ENCODE measurements around the gene AMOTL2. TPM values are rescaled to one million over a fixed set of nuclear protein-coding genes. Genes with fewer than 3 reads are reported as not detected.

AMOTL2 gene
- total RNA-seq, 1 experiment from 2014 or later, result 76.9 TPM

DNA sequence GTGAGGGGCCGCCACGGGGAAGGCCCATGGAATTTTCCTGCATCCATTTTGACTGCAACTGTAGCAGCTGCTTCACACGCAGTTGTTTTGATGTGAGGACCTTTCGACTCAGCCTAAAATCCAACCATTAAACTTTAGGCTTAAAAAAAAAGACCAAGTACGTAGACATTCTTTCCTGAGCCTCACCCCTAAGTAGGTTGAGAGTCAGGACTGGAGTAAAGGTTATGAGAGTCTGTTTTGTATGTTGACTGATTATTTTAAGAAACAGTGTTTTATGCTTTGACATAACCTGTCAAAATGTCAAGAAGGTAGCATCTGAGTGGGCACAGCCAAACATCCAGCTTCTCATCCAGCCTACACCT, 45.7 kb upstream of the AMOTL2 start:
- H3K4me3 Mint-ChIP-seq, result no peak overlapping the region
- ChIA-PET CTCF (interaction anchor here (0.5 to 0.7 kb wide), 2 partner anchors 42 to 54 kb away, joined by 3 read pairs; no protein-coding TSS in a partner anchor), POLR2A (interaction anchor here (0.7 kb wide), 1 partner anchor 65 kb away, joined by 4 read pairs; no protein-coding TSS in a partner anchor)
- no peaks in the 10 kb centered on the region for H3K36me3 Mint-ChIP-seq
- H3K4me1 Mint-ChIP-seq, result peaks cover 23% of the 10 kb centered on the region
- ATAC-seq (no peak), DNase-seq (ENCODE audit: low spot score) (no peak)
- H3K9me3 Mint-ChIP-seq, result no peaks in the 10 kb centered on the region
- H3K27me3 Mint-ChIP-seq (ENCODE audit: low read depth), result no peaks in the 10 kb centered on the region
- TF ChIP-seq ATF1 (CRISPR knock-in tag; IDR thresholded peaks at IDR 0.05) (no peak), ZNF121 (CRISPR knock-in tag; IDR thresholded peaks at IDR 0.05) (no peak), PRRX2 (CRISPR knock-in tag; IDR thresholded peaks at IDR 0.05) (no peak), RELA (CRISPR knock-in tag; IDR thresholded peaks at IDR 0.05; ENCODE audit: borderline replicate concordance) (no peak), GTF2I (CRISPR knock-in tag; conservative IDR thresholded peaks at IDR 0.05) (no peak), RORB (CRISPR knock-in tag; IDR thresholded peaks at IDR 0.05) (no peak)
- TF ChIP-seq, protein P1, sequence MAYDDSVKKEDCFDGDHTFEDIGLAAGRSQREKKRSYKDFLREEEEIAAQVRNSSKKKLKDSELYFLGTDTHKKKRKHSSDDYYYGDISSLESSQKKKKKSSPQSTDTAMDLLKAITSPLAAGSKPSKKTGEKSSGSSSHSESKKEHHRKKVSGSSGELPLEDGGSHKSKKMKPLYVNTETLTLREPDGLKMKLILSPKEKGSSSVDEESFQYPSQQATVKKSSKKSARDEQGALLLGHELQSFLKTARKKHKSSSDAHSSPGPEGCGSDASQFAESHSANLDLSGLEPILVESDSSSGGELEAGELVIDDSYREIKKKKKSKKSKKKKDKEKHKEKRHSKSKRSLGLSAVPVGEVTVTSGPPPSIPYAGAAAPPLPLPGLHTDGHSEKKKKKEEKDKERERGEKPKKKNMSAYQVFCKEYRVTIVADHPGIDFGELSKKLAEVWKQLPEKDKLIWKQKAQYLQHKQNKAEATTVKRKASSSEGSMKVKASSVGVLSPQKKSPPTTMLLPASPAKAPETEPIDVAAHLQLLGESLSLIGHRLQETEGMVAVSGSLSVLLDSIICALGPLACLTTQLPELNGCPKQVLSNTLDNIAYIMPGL (CRISPR knock-in tag; IDR thresholded peaks at IDR 0.05), result no peak
- TF ChIP-seq, protein P2, sequence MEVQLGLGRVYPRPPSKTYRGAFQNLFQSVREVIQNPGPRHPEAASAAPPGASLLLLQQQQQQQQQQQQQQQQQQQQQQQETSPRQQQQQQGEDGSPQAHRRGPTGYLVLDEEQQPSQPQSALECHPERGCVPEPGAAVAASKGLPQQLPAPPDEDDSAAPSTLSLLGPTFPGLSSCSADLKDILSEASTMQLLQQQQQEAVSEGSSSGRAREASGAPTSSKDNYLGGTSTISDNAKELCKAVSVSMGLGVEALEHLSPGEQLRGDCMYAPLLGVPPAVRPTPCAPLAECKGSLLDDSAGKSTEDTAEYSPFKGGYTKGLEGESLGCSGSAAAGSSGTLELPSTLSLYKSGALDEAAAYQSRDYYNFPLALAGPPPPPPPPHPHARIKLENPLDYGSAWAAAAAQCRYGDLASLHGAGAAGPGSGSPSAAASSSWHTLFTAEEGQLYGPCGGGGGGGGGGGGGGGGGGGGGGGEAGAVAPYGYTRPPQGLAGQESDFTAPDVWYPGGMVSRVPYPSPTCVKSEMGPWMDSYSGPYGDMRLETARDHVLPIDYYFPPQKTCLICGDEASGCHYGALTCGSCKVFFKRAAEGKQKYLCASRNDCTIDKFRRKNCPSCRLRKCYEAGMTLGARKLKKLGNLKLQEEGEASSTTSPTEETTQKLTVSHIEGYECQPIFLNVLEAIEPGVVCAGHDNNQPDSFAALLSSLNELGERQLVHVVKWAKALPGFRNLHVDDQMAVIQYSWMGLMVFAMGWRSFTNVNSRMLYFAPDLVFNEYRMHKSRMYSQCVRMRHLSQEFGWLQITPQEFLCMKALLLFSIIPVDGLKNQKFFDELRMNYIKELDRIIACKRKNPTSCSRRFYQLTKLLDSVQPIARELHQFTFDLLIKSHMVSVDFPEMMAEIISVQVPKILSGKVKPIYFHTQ (CRISPR knock-in tag; IDR thresholded peaks at IDR 0.05), result no peak
- TF ChIP-seq, protein P3, sequence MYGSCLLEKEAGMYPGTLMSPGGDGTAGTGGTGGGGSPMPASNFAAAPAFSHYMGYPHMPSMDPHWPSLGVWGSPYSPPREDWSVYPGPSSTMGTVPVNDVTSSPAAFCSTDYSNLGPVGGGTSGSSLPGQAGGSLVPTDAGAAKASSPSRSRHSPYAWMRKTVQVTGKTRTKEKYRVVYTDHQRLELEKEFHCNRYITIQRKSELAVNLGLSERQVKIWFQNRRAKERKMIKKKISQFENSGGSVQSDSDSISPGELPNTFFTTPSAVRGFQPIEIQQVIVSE (CRISPR knock-in tag; IDR thresholded peaks at IDR 0.05; ENCODE audit: borderline replicate concordance), result no peak
- TF ChIP-seq, protein P4, sequence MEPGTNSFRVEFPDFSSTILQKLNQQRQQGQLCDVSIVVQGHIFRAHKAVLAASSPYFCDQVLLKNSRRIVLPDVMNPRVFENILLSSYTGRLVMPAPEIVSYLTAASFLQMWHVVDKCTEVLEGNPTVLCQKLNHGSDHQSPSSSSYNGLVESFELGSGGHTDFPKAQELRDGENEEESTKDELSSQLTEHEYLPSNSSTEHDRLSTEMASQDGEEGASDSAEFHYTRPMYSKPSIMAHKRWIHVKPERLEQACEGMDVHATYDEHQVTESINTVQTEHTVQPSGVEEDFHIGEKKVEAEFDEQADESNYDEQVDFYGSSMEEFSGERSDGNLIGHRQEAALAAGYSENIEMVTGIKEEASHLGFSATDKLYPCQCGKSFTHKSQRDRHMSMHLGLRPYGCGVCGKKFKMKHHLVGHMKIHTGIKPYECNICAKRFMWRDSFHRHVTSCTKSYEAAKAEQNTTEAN (CRISPR knock-in tag; IDR thresholded peaks at IDR 0.05), result no peak
- TF ChIP-seq, protein P5, sequence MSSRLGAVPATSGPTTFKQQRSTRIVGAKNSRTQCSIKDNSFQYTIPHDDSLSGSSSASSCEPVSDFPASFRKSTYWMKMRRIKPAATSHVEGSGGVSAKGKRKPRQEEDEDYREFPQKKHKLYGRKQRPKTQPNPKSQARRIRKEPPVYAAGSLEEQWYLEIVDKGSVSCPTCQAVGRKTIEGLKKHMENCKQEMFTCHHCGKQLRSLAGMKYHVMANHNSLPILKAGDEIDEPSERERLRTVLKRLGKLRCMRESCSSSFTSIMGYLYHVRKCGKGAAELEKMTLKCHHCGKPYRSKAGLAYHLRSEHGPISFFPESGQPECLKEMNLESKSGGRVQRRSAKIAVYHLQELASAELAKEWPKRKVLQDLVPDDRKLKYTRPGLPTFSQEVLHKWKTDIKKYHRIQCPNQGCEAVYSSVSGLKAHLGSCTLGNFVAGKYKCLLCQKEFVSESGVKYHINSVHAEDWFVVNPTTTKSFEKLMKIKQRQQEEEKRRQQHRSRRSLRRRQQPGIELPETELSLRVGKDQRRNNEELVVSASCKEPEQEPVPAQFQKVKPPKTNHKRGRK (CRISPR knock-in tag; IDR thresholded peaks at IDR 0.05; ENCODE audit: borderline replicate concordance), result no peak
- TF ChIP-seq, protein P6, sequence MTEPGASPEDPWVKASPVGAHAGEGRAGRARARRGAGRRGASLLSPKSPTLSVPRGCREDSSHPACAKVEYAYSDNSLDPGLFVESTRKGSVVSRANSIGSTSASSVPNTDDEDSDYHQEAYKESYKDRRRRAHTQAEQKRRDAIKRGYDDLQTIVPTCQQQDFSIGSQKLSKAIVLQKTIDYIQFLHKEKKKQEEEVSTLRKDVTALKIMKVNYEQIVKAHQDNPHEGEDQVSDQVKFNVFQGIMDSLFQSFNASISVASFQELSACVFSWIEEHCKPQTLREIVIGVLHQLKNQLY (CRISPR knock-in tag; IDR thresholded peaks at IDR 0.05), result no peak
- H3K27ac Mint-ChIP-seq, result no peak overlapping the region

DNA sequence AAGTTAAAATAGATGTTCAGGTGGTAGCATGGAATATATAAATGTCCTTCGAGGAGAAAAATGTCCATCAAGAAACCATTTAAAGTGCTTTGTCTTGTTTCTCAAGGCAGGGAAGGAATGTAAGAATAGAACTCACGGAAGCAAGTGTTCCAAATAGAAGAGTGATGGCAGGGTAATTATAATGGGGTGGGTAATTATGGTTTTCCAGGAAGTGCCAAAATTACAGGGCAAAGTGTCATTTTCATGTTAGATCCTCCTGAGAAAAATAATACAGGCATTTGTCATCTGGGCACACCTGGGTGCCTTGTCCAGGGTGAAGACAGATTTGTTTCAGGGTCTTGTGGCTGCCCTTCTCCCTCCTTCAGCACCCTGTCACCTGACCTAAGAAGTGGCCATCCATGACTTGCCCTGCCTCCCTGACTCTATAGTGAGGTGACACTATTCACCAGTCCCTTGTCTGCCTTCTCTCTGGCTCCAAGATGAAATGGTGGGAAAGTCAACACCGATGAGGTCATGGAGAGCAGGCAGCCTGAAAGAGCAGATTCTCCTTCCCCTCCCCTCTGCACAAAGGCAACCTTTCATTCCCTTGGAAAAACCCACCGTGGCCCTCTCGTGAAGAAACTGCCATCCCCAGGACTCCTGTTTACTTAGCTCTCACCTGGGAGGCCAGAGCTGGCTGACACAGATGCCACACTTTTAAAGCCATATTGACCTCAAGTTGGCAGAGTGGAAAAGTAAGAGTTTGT, 45.1 kb upstream of the AMOTL2 start:
- ATAC-seq (no peak), DNase-seq (ENCODE audit: low spot score) (no peak)
- TF ChIP-seq, protein P7, sequence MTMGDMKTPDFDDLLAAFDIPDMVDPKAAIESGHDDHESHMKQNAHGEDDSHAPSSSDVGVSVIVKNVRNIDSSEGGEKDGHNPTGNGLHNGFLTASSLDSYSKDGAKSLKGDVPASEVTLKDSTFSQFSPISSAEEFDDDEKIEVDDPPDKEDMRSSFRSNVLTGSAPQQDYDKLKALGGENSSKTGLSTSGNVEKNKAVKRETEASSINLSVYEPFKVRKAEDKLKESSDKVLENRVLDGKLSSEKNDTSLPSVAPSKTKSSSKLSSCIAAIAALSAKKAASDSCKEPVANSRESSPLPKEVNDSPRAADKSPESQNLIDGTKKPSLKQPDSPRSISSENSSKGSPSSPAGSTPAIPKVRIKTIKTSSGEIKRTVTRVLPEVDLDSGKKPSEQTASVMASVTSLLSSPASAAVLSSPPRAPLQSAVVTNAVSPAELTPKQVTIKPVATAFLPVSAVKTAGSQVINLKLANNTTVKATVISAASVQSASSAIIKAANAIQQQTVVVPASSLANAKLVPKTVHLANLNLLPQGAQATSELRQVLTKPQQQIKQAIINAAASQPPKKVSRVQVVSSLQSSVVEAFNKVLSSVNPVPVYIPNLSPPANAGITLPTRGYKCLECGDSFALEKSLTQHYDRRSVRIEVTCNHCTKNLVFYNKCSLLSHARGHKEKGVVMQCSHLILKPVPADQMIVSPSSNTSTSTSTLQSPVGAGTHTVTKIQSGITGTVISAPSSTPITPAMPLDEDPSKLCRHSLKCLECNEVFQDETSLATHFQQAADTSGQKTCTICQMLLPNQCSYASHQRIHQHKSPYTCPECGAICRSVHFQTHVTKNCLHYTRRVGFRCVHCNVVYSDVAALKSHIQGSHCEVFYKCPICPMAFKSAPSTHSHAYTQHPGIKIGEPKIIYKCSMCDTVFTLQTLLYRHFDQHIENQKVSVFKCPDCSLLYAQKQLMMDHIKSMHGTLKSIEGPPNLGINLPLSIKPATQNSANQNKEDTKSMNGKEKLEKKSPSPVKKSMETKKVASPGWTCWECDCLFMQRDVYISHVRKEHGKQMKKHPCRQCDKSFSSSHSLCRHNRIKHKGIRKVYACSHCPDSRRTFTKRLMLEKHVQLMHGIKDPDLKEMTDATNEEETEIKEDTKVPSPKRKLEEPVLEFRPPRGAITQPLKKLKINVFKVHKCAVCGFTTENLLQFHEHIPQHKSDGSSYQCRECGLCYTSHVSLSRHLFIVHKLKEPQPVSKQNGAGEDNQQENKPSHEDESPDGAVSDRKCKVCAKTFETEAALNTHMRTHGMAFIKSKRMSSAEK (CRISPR knock-in tag; IDR thresholded peaks at IDR 0.05; ENCODE audit: borderline replicate concordance), result no peak
- TF ChIP-seq ZNF317 (CRISPR knock-in tag; IDR thresholded peaks at IDR 0.05; ENCODE audit: borderline replicate concordance, low read depth) (no peak), TCF7 (CRISPR knock-in tag; IDR thresholded peaks at IDR 0.05; ENCODE audit: low read depth) (no peak), ZNF219 (CRISPR knock-in tag; IDR thresholded peaks at IDR 0.05; ENCODE audit: borderline replicate concordance) (no peak)
- TF ChIP-seq, protein P8, sequence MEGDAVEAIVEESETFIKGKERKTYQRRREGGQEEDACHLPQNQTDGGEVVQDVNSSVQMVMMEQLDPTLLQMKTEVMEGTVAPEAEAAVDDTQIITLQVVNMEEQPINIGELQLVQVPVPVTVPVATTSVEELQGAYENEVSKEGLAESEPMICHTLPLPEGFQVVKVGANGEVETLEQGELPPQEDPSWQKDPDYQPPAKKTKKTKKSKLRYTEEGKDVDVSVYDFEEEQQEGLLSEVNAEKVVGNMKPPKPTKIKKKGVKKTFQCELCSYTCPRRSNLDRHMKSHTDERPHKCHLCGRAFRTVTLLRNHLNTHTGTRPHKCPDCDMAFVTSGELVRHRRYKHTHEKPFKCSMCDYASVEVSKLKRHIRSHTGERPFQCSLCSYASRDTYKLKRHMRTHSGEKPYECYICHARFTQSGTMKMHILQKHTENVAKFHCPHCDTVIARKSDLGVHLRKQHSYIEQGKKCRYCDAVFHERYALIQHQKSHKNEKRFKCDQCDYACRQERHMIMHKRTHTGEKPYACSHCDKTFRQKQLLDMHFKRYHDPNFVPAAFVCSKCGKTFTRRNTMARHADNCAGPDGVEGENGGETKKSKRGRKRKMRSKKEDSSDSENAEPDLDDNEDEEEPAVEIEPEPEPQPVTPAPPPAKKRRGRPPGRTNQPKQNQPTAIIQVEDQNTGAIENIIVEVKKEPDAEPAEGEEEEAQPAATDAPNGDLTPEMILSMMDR (IDR thresholded peaks at IDR 0.05), result no peak
- Mint-ChIP-seq H3K27ac (no peak overlapping the region), H3K36me3 (no peaks in the 10 kb centered on the region), H3K4me1 (peaks cover 23% of the 10 kb centered on the region), H3K4me3 (no peak overlapping the region), H3K27me3 (ENCODE audit: low read depth) (no peaks in the 10 kb centered on the region), H3K9me3 (no peaks in the 10 kb centered on the region)
- ChIA-PET POLR2A (no interaction called here), CTCF (interaction anchor here (0.5 to 0.7 kb wide), 2 partner anchors 41 to 55 kb away, joined by 3 read pairs; no protein-coding TSS in a partner anchor)

All from WTC11 (cell line).